Motor neuron (in vitro differentiated cells): ENCODE results near the gene FOXE1. TPM values are rescaled to one million over a fixed set of nuclear protein-coding genes. Genes with fewer than 3 reads are reported as not detected.

Experiments used
- ATAC-seq, 8 experiments: fragments of 200-7000 bp; cut with Tn5 transposase; replicated peaks in 6 of 8; 2 replicates each; pipeline ENCODE4 v1.8.0; 2021; ENCODE audit warnings: mild to moderate bottlenecking in 8 of 8, moderate library complexity in 8 of 8
- H3K27ac ChIP-seq, 2 donors: fragments of 250-450 bp; sonication (Bioruptor Pico); 2 replicates each; pipeline ENCODE4 v1.9.0; 2021; ENCODE audit warnings: antibody characterized with exemption in 2 of 2, mild to moderate bottlenecking in 2 of 2, moderate library complexity in 1 of 2
- H3K4me1 ChIP-seq, 2 donors: fragments of 250-450 bp; sonication (Bioruptor Pico); replicated peaks in 1 of 2; 2 replicates each; pipeline ENCODE4 v1.6.1; 2021; ENCODE audit warnings: antibody characterized with exemption in 2 of 2, mild to moderate bottlenecking in 2 of 2, moderate library complexity in 1 of 2
- H3K4me3 ChIP-seq, 5 donors: fragments of 250-450 bp; sonication (Bioruptor Pico); 2 replicates each; pipeline ENCODE4 v1.9.0; 2021; ENCODE audit warnings: antibody characterized with exemption in 5 of 5, mild to moderate bottlenecking in 5 of 5, moderate library complexity in 4 of 5
- WGBS, 10 experiments: fragments of 450-650 bp; shearing (Covaris generic); methylation state at CpG; one replicate each; pipeline ENCODE4 v1.0.0; 2022; 5-methylcytosine and 5-hydroxymethylcytosine counted together
- in situ Hi-C, 9 experiments: fragments of 400-800 bp; cut with MboI; loops; one replicate each; pipeline ENCODE4 v1.15.0; 2021; ENCODE audit warnings: low sequenced_read_pairs in 9 of 9, low pct_unique_long_range_greater_than_20kb in 2 of 9; ENCODE audit not compliant: unreplicated experiment in 9 of 9
- total RNA-seq, 8 experiments: library from RNA; unstranded; fragments of 300-600 nt; gene quantifications; 2 replicates each; pipeline versions ENCODE4 v1.2.3 to v1.2.4, GENCODE V29; 2022

FOXE1 gene
- total RNA-seq, 8 experiments from 2014 or later = 0.05 to 0.49 (median 0.19) TPM

DNA sequence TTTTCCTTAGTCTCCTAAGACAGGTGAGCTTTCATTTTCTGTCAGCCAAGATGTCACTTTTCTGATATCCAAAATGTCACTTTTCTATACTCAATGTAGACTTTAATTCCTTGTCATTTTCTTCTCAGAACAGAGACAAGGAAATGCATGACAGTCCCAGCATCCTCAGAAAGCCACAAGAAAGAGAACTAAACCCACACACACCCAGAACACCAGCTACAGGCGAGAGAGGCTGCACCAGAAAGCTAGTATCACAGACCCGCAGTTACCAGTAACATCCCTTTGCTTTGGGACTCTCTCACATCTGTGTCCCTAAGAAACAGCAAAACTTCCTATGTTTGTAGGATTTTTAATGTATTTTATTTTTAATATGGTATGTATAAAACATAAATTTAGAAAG, 52.2 kb downstream of the FOXE1 start:
- Histone ChIP-seq H3K4me1 (no peaks in the 10 kb centered on the region), H3K4me3 (no peak overlapping the region), H3K27ac (no peak overlapping the region)
- 80 to 100% (median 100%) methylated on average over 1 to 2 of the region's 2 CpGs; no CpG with 5 or more reads in 3 of the 10 experiments for WGBS, 10 experiments
- ATAC-seq = no peak
- in situ Hi-C loops = loop anchor here in 2 of 9 experiments (25.0 kb wide), 2 partner anchors 193 to 357 kb away; partner anchors contain the start of gene TBC1D2 (in 1 of the 2)

Other genes with a start within 250 kb of the FOXE1 start
- 10 to 100 TPM; 13.9 to 32.9 (median 27.7) TPM for gene TSTD2, start 219.9 kb upstream of the FOXE1 start, total RNA-seq
- gene NCBP1, start 219.4 kb upstream of the FOXE1 start, total RNA-seq = 10 to 100 TPM; 24.4 to 52.3 (median 37.2) TPM
- gene XPA, start 155.9 kb upstream of the FOXE1 start, total RNA-seq = 10 to 100 TPM; 10.4 to 24.5 (median 15.4) TPM
- gene TRMO, start 69.3 kb downstream of the FOXE1 start, total RNA-seq = 10 to 100 TPM in 4 of 8 experiments, 1 to 10 TPM in 4; 4.3 to 19.5 (median 11.5) TPM
- gene HEMGN, start 84.9 kb downstream of the FOXE1 start, total RNA-seq = 1 to 10 TPM in 2 of 8 experiments, under 1 TPM in 3, not detected in 3; 0.09 to 1.3 (median 0.24) TPM
- 100 to 1,000 TPM in 2 of 8 experiments, 10 to 100 TPM in 6; 21.1 to 322 (median 44.0) TPM for gene ANP32B, start 130.1 kb downstream of the FOXE1 start, total RNA-seq
- gene NANS, start 203.5 kb downstream of the FOXE1 start, total RNA-seq = 100 to 1,000 TPM in 2 of 8 experiments, 10 to 100 TPM in 6; 33.8 to 109 (median 65.5) TPM